Spleen (tissue), 11 donors: ENCODE data around the gene RAB33B. TPM values are rescaled to one million over a fixed set of nuclear protein-coding genes. Genes with fewer than 3 reads are reported as not detected.

Experiments
- DNase-seq: peaks from one replicate; pipeline ENCODE4 v3.0.0-alpha.2; 2020
- H3K27ac ChIP-seq, 8 donors: fragments of 200-600 bp; sonication (generic) in 7 of 8; 1 replicate in 4 of 8; 2 replicates in 4 of 8; pipeline versions ENCODE4 v1.5.0 to v1.8.0; 2016 to 2021; ENCODE audit warnings: inconsistent platforms in 4 of 8, mild to moderate bottlenecking in 4 of 8, moderate library complexity in 1 of 8
- H3K27me3 ChIP-seq, 7 donors: fragments of 200-600 bp; sonication (generic) in 6 of 7; replicated peaks in 1 of 7; 1 replicate in 4 of 7; 2 replicates in 3 of 7; pipeline versions ENCODE4 v1.5.0 to v1.8.0; 2016 to 2021; ENCODE audit warnings: inconsistent platforms in 3 of 7, mild to moderate bottlenecking in 1 of 7
- H3K36me3 ChIP-seq, 6 donors: fragments of 200-600 bp; sonication (generic) in 5 of 6; 1 replicate in 4 of 6; 2 replicates in 2 of 6; pipeline versions ENCODE4 v1.5.0 to v1.8.0; 2016 to 2021; ENCODE audit warnings: inconsistent platforms in 2 of 6
- H3K4me1 ChIP-seq, 6 donors: fragments of 200-600 bp; sonication (generic) in 5 of 6; 1 replicate in 3 of 6; 2 replicates in 3 of 6; pipeline versions ENCODE4 v1.5.0 to v1.8.0; 2016 to 2021; ENCODE audit warnings: inconsistent platforms in 3 of 6
- H3K4me3 ChIP-seq, 8 donors: fragments of 200-600 bp; sonication (generic) in 7 of 8; 1 replicate in 4 of 8; 2 replicates in 4 of 8; pipeline versions ENCODE4 v1.5.0 to v1.8.0; 2016 to 2021; ENCODE audit warnings: inconsistent platforms in 4 of 8, mild to moderate bottlenecking in 4 of 8, moderate library complexity in 2 of 8
- H3K9me3 ChIP-seq, 8 donors: fragments of 200-600 bp; sonication (generic) in 7 of 8; 1 replicate in 4 of 8; 2 replicates in 4 of 8; pipeline versions ENCODE4 v1.5.0 to v1.8.0; 2016 to 2021; ENCODE audit warnings: inconsistent platforms in 4 of 8
- POLR2A ChIP-seq, 3 donors: fragments of 450-650 bp; IDR thresholded peaks; one replicate each; pipeline ENCODE4 v1.5.1; 2017; ENCODE audit warnings: antibody characterized with exemption in 3 of 3, mild to moderate bottlenecking in 1 of 3
- POLR2AphosphoS5 ChIP-seq, 3 donors: sonication (generic); formaldehyde crosslinking; IDR thresholded peaks; one replicate each; pipeline ENCODE4 v1.5.1; 2017; ENCODE audit warnings: antibody characterized with exemption in 3 of 3
- WGBS, 5 donors: extraction: QIAGEN DNeasy Blood & Tissue Kit in 3 of 5; methylation state at CpG; one replicate each; pipeline versions ENCODE4 v1.1.5 to v1.1.7; 2013 to 2018; 5-methylcytosine and 5-hydroxymethylcytosine counted together
- intact Hi-C: fragments of 100-400 bp; cut with DNase I; formaldehyde crosslinking; loops from one replicate; pipeline ENCODE4 v1.15.0; 2023; ENCODE audit warnings: low total_unique reads
- polyA plus RNA-seq, 3 donors: library from polyadenylated mRNA; stranded (reverse); fragments of 200-250 nt; gene quantifications; one replicate each; pipeline ENCODE4 v1.2.1, GENCODE V29; 2013
- total RNA-seq, 7 donors: library from RNA; depleted of rRNA in 3 of 7; stranded (reverse); fragments of >200 nt in 3 of 7; fragmentation: NEBNext Ultra II Directional in 4 of 7; extraction: Animal tissue kit (Norgen Biotek cat#: 25700) in 4 of 7; gene quantifications; one replicate each; pipeline versions ENCODE4 v1.1.0 to v1.2.1, GENCODE V29; 2016 to 2021
- TF ChIP-seq, protein P1 (sequence below), 11 experiments: fragments of 200-600 bp in 7 of 11; fragments of 450-650 bp in 4 of 11; sonication (generic) in 4 of 11; IDR thresholded peaks in 8 of 11; conservative IDR thresholded peaks in 3 of 11; 1 replicate in 7 of 11; 2 replicates in 4 of 11; pipeline versions ENCODE4 v1.4.0 to v1.8.0; 2016 to 2021; ENCODE audit warnings: antibody characterized with exemption in 11 of 11, inconsistent platforms in 4 of 11, mild to moderate bottlenecking in 1 of 11
- donor health status: healthy with polysubstance abuse.
- donor health status: DM: no; HTN: no; CAD: no; lungs with moderate emphysema.
- donor health status: DM: no; HTN: no; CAD: no.
- donor health status: Bipolar disorder and iron deficiency.
- donor health status: healthy.
- donor health status: DM: no; HTN: no; CAD: no.
- donor health status: DM: yes; HTN: yes; CAD: no.

Gene RAB33B
- total and polyA plus RNA-seq, 10 donors, result 3.3 to 12.4 (median 9.0) TPM

DNA sequence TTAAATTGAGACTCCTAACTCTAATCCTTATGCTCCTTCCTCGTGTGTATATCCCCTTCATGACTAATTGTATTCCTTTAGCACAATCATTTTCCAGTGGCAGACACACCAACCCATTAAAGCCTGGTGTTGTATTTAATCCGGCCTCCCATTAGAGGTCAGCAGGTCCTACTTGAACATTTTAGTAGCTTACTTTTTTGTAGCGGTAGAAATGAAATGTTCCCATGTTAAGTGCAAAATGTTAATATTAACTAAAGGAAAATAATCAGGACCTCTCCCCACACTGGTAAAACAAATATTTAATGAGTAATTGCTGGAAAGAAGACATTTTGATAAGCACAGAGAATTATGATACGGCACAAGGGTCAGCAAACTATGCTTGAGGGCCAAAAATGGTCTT lies 3.4 kb downstream of the RAB33B start:
- Histone ChIP-seq H3K27ac (no peak overlapping the region), H3K27me3 (no peaks in the 10 kb centered on the region), H3K9me3 (no peaks in the 10 kb centered on the region), H3K36me3 (peaks cover 0 to 10% (median 0%) of the 10 kb centered on the region in 6 donors), H3K4me1 (peaks cover 23 to 82% (median 56%) of the 10 kb centered on the region in 6 donors), H3K4me3 (no peak overlapping the region)
- intact Hi-C loops, result no loop called here
- no peak for TF ChIP-seq POLR2AphosphoS5 (IDR thresholded peaks at IDR 0.05)
- TF ChIP-seq, protein P1, sequence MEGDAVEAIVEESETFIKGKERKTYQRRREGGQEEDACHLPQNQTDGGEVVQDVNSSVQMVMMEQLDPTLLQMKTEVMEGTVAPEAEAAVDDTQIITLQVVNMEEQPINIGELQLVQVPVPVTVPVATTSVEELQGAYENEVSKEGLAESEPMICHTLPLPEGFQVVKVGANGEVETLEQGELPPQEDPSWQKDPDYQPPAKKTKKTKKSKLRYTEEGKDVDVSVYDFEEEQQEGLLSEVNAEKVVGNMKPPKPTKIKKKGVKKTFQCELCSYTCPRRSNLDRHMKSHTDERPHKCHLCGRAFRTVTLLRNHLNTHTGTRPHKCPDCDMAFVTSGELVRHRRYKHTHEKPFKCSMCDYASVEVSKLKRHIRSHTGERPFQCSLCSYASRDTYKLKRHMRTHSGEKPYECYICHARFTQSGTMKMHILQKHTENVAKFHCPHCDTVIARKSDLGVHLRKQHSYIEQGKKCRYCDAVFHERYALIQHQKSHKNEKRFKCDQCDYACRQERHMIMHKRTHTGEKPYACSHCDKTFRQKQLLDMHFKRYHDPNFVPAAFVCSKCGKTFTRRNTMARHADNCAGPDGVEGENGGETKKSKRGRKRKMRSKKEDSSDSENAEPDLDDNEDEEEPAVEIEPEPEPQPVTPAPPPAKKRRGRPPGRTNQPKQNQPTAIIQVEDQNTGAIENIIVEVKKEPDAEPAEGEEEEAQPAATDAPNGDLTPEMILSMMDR (IDR thresholded peaks at IDR 0.05 in 8 of 11, conservative IDR thresholded peaks at IDR 0.05 in 3 of 11), result no peak
- TF ChIP-seq POLR2A (IDR thresholded peaks at IDR 0.05), result no peak
- no peak for DNase-seq
- 83 to 93% (median 90%) methylated on average over 4 of the region's 4 CpGs for WGBS, 5 donors

DNA sequence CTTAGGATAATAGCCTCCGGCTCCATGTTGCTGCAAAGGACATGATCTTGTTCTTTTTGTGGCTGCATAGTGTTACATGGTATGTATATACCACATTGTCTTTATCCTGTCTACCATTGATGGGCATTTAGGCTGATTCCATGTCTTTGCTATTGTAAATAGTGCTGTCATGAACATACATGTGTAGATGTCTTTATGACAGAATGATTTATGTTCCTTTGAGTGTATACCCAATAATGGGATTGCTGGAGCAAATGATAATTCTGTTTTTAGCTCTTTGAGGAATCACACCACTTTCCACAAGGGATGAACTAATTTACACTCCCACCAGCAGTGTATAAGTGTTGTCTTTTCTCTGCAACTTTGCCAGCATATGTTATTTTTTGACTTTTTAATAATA lies 4.6 kb downstream of the RAB33B start:
- H3K9me3 ChIP-seq, result no peaks in the 10 kb centered on the region
- peaks cover 0 to 18% (median 0%) of the 10 kb centered on the region in 6 donors for H3K36me3 ChIP-seq
- no peak overlapping the region for H3K27ac ChIP-seq
- WGBS, 5 donors, result 92 to 100% (median 97%) methylated on average over 1 of the region's 1 CpG
- peaks cover 20 to 74% (median 46%) of the 10 kb centered on the region in 6 donors for H3K4me1 ChIP-seq
- DNase-seq, result no peak
- no peaks in the 10 kb centered on the region for H3K27me3 ChIP-seq
- intact Hi-C loops, result no loop called here
- no peak overlapping the region for H3K4me3 ChIP-seq
- TF ChIP-seq, protein P1 (IDR thresholded peaks at IDR 0.05 in 8 of 11, conservative IDR thresholded peaks at IDR 0.05 in 3 of 11), result no peak
- TF ChIP-seq POLR2AphosphoS5 (IDR thresholded peaks at IDR 0.05), result no peak
- TF ChIP-seq POLR2A (IDR thresholded peaks at IDR 0.05), result no peak

DNA sequence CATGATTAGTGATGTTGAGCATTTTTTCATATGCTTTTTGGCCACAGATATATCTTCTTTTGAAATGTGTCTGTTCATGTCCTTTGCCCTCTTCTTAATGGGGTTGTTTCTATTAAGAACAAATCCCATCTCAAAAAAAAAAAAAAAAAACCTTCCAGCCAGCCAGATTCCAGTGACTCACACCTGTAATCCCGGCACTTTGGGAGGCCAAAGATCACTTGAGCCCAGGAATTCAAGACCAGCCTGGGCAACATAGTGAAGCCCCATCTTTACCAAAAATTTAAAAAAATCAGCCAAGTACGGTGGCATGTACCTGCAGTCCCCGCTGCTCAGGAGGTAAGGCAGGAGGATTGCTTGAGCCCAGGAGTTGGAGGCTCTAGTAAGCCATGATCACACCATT lies 5.1 kb downstream of the RAB33B start:
- H3K4me1 ChIP-seq, result peaks cover 20 to 74% (median 45%) of the 10 kb centered on the region in 6 donors
- no peak overlapping the region for H3K4me3 ChIP-seq
- no peak for TF ChIP-seq POLR2A (IDR thresholded peaks at IDR 0.05)
- TF ChIP-seq, protein P1 (IDR thresholded peaks at IDR 0.05 in 8 of 11, conservative IDR thresholded peaks at IDR 0.05 in 3 of 11), result no peak
- no peak for TF ChIP-seq POLR2AphosphoS5 (IDR thresholded peaks at IDR 0.05)
- no peak for DNase-seq
- 89 to 100% (median 94%) methylated on average over 3 of the region's 3 CpGs for WGBS, 5 donors
- H3K9me3 ChIP-seq, result no peaks in the 10 kb centered on the region
- intact Hi-C loops, result no loop called here
- H3K36me3 ChIP-seq, result peaks cover 0 to 18% (median 0%) of the 10 kb centered on the region in 6 donors
- H3K27ac ChIP-seq, result no peak overlapping the region
- no peaks in the 10 kb centered on the region for H3K27me3 ChIP-seq

DNA sequence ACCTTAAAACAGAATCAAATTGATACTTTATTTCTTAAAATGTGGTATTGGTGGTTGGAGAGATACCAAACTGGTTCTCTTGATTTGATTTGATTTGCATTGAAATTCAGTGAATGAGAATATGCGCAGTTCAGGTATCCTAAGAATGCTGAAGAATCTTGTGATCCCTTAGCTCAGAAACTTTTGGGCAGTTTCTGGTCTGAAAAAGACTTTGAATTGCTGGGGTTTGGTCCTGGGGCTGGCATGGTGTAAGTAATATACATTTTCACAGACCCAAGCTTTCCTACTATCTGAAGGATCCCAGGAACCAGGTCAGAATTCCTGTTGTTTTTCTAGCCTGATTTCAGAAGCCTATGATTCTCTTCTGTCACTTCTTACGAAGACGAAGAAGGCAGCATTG lies 6.6 kb downstream of the RAB33B start:
- Histone ChIP-seq H3K9me3 (peaks cover 0 to 4% (median 0%) of the 10 kb centered on the region in 8 donors), H3K4me3 (no peak overlapping the region), H3K36me3 (peaks cover 0 to 18% (median 0%) of the 10 kb centered on the region in 6 donors), H3K27me3 (no peaks in the 10 kb centered on the region), H3K4me1 (peaks cover 11 to 62% (median 37%) of the 10 kb centered on the region in 6 donors), H3K27ac (no peak overlapping the region)
- intact Hi-C loops, result no loop called here
- TF ChIP-seq, protein P1 (IDR thresholded peaks at IDR 0.05 in 8 of 11, conservative IDR thresholded peaks at IDR 0.05 in 3 of 11), result no peak
- TF ChIP-seq POLR2AphosphoS5 (IDR thresholded peaks at IDR 0.05), result no peak
- TF ChIP-seq POLR2A (IDR thresholded peaks at IDR 0.05), result no peak
- DNase-seq, result no peak
- 95 to 99% (median 97%) methylated on average over 3 of the region's 3 CpGs for WGBS, 5 donors
